ENCODE results near the gene KNDC1. TPM values are rescaled to one million over a fixed set of nuclear protein-coding genes. Genes with fewer than 3 reads are reported as not detected.

KNDC1 gene
- total and polyA plus RNA-seq, 8 donors: 0.05 to 1.7 (median 0.58) TPM; not detected in 1

DNA sequence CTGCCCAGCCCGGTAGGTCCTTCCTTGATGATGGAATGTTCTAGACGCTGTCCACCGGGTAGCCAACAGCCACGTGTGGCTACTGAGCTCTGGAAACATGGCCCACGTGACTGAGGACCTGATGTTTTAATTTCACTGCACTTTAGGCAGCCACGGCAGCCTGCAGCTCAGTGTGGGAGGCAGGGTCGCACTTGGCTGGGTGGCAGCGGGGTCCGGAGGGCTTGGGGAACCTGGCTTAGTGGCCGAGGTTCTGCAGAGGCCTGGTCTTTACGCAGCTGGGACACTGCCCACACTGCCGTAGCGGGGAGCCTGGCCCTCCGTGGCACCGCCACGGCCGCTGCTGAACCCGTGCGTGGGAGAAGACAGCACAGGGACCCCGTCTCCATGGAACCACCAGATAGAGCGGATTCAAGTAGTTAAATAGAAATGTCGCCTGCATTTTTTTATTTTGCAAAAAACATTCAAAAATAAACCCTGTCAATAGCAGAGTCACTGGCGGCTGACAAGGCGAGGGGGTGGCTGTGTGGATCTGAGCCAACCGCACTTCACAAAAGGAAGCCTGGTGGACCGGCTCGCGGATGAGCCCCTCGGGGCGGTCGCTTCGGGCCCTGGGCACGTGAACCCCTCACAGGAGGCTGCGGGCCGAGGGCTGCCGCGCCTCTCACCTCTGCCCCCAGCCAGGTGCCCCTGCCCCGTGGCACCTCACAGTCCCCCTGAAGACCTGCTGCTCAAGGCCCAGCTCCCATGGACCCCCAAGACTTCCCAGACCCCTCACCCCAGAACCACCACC, 44.4 kb downstream of the KNDC1 start:
- Histone ChIP-seq H3K36me3 (no peaks in the 10 kb centered on the region), H3K9me3 (no peaks in the 10 kb centered on the region), H3K4me3 (no peak overlapping the region), H3K4me1 (no peaks in the 10 kb centered on the region), H3K27me3 (peaks cover 0 to 29% (median 8%) of the 10 kb centered on the region in 3 donors), H3K27ac (no peak overlapping the region)
- WGBS, 5 donors: 89 to 93% (median 91%) methylated on average over 30 to 38 of the region's 38 CpGs
- TF ChIP-seq POLR2A (IDR thresholded peaks at IDR 0.05): no peak
- no peak for TF ChIP-seq EP300 (IDR thresholded peaks at IDR 0.05)
- no peak for TF ChIP-seq POLR2AphosphoS5 (IDR thresholded peaks at IDR 0.05)
- TF ChIP-seq, protein P1, sequence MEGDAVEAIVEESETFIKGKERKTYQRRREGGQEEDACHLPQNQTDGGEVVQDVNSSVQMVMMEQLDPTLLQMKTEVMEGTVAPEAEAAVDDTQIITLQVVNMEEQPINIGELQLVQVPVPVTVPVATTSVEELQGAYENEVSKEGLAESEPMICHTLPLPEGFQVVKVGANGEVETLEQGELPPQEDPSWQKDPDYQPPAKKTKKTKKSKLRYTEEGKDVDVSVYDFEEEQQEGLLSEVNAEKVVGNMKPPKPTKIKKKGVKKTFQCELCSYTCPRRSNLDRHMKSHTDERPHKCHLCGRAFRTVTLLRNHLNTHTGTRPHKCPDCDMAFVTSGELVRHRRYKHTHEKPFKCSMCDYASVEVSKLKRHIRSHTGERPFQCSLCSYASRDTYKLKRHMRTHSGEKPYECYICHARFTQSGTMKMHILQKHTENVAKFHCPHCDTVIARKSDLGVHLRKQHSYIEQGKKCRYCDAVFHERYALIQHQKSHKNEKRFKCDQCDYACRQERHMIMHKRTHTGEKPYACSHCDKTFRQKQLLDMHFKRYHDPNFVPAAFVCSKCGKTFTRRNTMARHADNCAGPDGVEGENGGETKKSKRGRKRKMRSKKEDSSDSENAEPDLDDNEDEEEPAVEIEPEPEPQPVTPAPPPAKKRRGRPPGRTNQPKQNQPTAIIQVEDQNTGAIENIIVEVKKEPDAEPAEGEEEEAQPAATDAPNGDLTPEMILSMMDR (IDR thresholded peaks at IDR 0.05): no peak
- no peak for DNase-seq
- intact Hi-C loops (cut with DNase I; ENCODE audit: low total_unique reads): no loop called here

DNA sequence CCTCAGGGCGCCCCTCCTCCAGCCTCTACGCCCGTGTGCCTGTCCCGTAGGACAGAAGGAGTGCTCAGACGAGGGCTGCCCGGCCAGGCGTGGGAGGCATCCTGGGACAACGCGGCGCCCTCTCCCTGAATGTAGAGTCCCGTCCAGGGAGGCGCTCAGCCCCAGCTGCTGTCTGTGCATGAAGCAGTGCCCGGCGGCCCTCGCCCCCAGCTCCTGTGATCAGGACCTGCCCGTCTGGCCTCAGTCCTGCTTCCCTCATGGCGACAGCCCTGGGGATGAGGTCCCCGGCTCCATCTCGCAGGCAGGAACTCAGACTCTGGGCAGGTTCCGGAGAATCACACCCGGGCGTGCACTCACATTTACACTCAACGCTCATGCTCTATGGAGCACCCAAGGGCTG, 45.1 kb downstream of the KNDC1 start:
- Histone ChIP-seq H3K36me3 (no peaks in the 10 kb centered on the region), H3K4me1 (no peaks in the 10 kb centered on the region), H3K4me3 (no peak overlapping the region), H3K27me3 (peaks cover 0 to 22% (median 3%) of the 10 kb centered on the region in 3 donors), H3K9me3 (no peaks in the 10 kb centered on the region), H3K27ac (no peak overlapping the region)
- intact Hi-C loops (cut with DNase I; ENCODE audit: low total_unique reads): no loop called here
- WGBS, 5 donors: 86 to 89% (median 87%) methylated on average over 7 to 23 of the region's 23 CpGs
- TF ChIP-seq POLR2AphosphoS5 (IDR thresholded peaks at IDR 0.05) (no peak), POLR2A (IDR thresholded peaks at IDR 0.05) (no peak), EP300 (IDR thresholded peaks at IDR 0.05) (no peak)
- TF ChIP-seq, protein P1 (IDR thresholded peaks at IDR 0.05): no peak
- no peak for DNase-seq

DNA sequence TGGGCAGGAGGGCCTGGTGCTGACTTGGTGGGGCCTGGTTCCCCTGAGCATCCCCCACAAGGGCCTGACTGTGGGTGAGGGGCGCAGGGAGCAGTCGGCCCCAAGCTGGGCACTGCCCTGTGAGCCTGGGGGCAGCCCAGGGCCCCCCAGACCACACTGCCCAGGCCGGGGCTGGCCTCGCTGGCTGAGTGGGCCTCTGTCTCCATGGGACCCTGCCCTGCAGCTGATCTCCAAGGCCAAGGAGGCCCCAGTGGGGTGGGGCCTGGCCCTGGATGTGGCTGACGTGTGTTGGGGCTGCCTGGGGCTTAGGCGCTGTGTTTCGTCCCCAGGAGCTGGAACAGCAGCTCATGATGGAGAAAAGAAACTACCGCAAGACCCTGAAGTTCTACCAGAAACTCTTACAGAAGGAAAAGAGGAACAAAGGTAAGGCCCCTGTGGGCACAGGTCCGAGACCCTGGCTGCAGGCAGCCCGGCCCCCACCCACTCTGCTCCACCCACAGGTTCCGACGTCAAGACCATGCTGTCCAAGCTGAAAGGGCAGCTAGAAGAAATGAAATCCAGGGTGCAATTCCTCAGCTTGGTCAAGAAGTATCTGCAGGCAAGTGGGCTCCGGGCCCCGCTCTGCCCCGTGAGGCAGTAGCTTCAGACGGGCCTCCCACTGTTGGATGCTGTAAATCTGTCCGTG, 46.5 kb downstream of the KNDC1 start:
- intact Hi-C loops (cut with DNase I; ENCODE audit: low total_unique reads): no loop called here
- WGBS, 5 donors: 82 to 84% (median 83%) methylated on average over 10 to 17 of the region's 17 CpGs
- H3K4me1 ChIP-seq: no peaks in the 10 kb centered on the region
- no peak for DNase-seq
- no peak overlapping the region for H3K27ac ChIP-seq
- H3K4me3 ChIP-seq: no peak overlapping the region
- no peaks in the 10 kb centered on the region for H3K9me3 ChIP-seq
- H3K36me3 ChIP-seq: no peaks in the 10 kb centered on the region
- H3K27me3 ChIP-seq: peaks cover 0 to 22% (median 0%) of the 10 kb centered on the region in 3 donors
- TF ChIP-seq EP300 (IDR thresholded peaks at IDR 0.05) (no peak), POLR2A (IDR thresholded peaks at IDR 0.05) (no peak), POLR2AphosphoS5 (IDR thresholded peaks at IDR 0.05) (no peak)
- TF ChIP-seq, protein P1 (IDR thresholded peaks at IDR 0.05): no peak

DNA sequence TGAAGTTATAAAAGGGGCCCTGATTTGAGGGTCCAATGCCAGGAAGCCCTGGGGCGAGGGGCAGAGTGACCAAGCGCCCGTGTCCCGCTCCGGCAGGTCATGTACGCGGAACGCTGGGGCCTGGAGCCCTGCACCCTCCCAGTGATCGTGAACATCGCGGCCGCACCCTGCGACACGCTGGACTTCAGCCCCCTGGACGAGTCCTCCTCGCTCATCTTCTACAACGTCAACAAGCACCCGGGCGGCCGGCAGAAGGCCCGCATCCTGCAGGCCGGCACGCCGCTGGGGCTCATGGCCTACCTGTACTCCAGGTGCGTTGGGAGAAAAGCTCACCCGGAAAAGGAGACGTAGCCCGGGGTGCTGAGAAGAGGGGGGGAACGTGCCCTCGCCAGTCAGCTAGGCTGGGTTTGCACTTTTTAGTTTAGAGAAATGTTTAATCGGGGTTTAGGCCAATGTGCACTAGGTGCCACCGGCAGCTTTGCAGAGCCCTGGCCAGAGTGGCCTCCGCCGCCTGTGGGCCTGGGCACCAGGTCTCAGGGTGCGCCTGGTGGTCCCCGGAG, 47.1 kb downstream of the KNDC1 start:
- intact Hi-C loops (cut with DNase I; ENCODE audit: low total_unique reads): no loop called here
- TF ChIP-seq POLR2A (IDR thresholded peaks at IDR 0.05) (no peak), EP300 (IDR thresholded peaks at IDR 0.05) (no peak), POLR2AphosphoS5 (IDR thresholded peaks at IDR 0.05) (no peak)
- TF ChIP-seq, protein P1 (IDR thresholded peaks at IDR 0.05): no peak
- Histone ChIP-seq H3K27me3 (peaks cover 0 to 24% (median 0%) of the 10 kb centered on the region in 3 donors), H3K4me1 (no peaks in the 10 kb centered on the region), H3K27ac (no peak overlapping the region), H3K4me3 (no peak overlapping the region), H3K9me3 (no peaks in the 10 kb centered on the region), H3K36me3 (no peaks in the 10 kb centered on the region)
- WGBS, 5 donors: 88 to 93% (median 91%) methylated on average over 34 to 36 of the region's 36 CpGs
- DNase-seq: no peak
